NB4 (cell line): ENCODE results near the gene PCLO.

Source experiments
- DNase-seq: peaks from one replicate; pipeline ENCODE4 v3.0.0; 2010; ENCODE audit warnings: low read depth
- H3K4me3 ChIP-seq: one replicate; pipeline ENCODE4 v1.5.1; 2011; ENCODE audit warnings: mild to moderate bottlenecking, low read depth, low read length, moderate library complexity
- MAX ChIP-seq: IDR thresholded peaks from 2 replicates; pipeline ENCODE4 v1.6.1; 2011; ENCODE audit warnings: low read depth, low read length
- MYC ChIP-seq: IDR thresholded peaks from 2 replicates; pipeline ENCODE4 v1.6.1; 2011; ENCODE audit warnings: low read depth, low read length
- POLR2A ChIP-seq: IDR thresholded peaks from 2 replicates; pipeline ENCODE4 v1.6.1; 2011; ENCODE audit warnings: mild to moderate bottlenecking; ENCODE audit not compliant: insufficient read length; ENCODE audit errors: extremely low read depth
- TF ChIP-seq, protein P1 (sequence below): IDR thresholded peaks from one replicate; pipeline ENCODE4 v1.5.1; 2012; ENCODE audit warnings: low read depth, low read length

Gene PCLO

DNA sequence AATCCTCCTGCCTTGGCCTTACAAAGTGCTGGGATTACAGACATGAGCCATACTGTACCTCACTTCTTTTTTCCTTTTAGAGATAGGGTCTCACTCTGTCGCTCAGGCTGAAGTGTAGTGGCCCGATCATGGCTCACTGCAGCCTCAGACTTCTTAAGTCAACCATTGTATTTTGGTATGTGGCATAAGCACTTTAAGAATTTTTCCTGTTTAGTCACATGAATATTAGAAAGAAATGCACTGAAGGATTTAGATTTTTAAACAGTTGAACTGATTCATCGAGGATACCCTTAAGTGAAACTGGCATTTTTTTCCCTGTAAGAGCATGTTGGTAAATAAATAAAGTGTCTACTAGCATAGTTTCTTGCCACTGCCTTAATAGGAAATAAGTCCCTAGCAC, 399.8 kb downstream of the PCLO start:
- no peak overlapping the region for H3K4me3 ChIP-seq
- TF ChIP-seq, protein P1, sequence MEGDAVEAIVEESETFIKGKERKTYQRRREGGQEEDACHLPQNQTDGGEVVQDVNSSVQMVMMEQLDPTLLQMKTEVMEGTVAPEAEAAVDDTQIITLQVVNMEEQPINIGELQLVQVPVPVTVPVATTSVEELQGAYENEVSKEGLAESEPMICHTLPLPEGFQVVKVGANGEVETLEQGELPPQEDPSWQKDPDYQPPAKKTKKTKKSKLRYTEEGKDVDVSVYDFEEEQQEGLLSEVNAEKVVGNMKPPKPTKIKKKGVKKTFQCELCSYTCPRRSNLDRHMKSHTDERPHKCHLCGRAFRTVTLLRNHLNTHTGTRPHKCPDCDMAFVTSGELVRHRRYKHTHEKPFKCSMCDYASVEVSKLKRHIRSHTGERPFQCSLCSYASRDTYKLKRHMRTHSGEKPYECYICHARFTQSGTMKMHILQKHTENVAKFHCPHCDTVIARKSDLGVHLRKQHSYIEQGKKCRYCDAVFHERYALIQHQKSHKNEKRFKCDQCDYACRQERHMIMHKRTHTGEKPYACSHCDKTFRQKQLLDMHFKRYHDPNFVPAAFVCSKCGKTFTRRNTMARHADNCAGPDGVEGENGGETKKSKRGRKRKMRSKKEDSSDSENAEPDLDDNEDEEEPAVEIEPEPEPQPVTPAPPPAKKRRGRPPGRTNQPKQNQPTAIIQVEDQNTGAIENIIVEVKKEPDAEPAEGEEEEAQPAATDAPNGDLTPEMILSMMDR = no peak
- DNase-seq = no peak

DNA sequence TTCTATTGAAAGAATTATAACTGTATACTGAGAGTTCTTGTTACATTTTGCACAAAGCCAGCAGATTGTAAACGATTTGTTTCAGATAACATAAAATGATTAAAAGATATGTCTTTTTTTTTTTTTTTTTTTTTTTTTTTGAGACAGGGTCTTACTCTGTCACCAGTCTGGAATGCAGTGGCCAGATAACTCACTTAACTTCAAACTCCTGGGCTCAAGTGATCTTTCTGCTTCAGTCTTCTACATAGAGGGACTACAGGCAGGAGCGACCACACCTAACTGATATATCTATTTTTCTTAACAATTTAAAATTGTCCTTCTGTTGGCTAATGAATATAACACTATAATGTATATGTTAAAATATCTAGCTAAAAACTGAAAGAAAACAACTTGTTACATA, 401.9 kb downstream of the PCLO start:
- TF ChIP-seq MAX = no peak
- no peak for TF ChIP-seq POLR2A
- no peak for TF ChIP-seq MYC
- TF ChIP-seq, protein P1 = no peak
- no peak for DNase-seq
- H3K4me3 ChIP-seq = no peak overlapping the region

DNA sequence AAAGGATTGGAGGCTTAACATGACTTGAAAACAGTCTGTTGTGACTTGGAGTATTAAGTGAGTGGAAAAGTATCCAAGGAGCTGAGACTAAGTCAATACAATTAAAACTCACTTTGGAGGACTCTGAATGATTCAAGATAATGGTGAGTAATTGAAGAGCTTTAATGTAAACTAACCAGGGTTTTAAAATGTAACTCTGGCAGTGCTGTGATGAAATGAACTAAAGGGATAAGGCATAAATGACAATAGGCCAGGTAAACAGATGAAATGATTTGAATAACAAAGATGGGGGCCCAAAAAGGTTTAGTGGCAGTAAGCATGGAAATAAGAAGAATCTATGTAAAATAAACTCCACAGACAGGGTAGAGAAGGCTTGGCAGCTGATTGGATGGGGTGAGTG, 402.6 kb downstream of the PCLO start:
- DNase-seq = no peak
- TF ChIP-seq POLR2A (no peak), MYC (no peak), MAX (no peak)
- H3K4me3 ChIP-seq = no peak overlapping the region

GRCh38 chr7:82755705-82756551, 406.8 kb downstream of the PCLO start:
- TF ChIP-seq, protein P1 = no peak
- TF ChIP-seq MYC (no peak), POLR2A (no peak), MAX (no peak)
- no peak for DNase-seq

DNA sequence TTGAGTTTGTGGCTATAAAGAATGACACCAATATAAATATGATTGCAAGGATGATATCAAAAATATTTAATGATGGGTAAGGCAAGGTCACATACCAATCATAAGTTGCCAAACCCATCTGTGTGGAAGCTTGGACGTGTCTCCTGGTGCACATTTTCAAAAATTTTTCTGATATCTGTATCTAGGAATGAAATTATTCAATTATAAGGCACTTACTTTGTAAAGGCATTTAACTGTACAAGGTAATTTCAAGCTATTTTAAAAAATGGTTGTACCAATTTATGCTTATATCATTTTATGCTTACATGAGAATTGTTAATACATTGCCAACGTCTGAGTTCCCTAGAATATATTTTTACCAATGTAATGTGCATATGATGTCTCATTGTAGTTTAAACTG, 412.7 kb downstream of the PCLO start:
- H3K4me3 ChIP-seq = no peak overlapping the region
- DNase-seq = no peak
- TF ChIP-seq, protein P1 = no peak
- TF ChIP-seq POLR2A = no peak
- no peak for TF ChIP-seq MAX
- no peak for TF ChIP-seq MYC

More at GRCh38 chr7:82755705-82756551, 406.8 kb downstream of the PCLO start:
- no peak overlapping the region for H3K4me3 ChIP-seq

DNA sequence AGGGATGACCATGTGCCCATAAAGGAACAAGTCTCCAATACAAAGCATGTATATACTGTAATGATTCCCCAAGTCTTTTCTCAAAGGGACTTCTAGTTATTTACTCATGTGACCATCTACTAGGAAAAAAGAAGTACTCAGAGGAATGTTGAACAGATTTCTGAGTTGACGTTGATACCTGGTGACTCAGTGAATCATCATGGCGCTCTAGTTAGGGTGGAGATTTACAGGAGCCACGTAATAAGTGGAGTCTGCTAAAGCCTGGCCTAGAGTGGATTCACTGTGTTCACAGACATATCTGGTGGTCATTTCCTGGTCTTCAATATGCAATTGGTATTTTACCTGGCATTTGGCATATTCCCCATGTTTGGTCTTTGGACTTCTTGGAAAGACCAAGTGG, 416.9 kb downstream of the PCLO start:
- no peak overlapping the region for H3K4me3 ChIP-seq
- no peak for DNase-seq
- TF ChIP-seq MYC (no peak), MAX (no peak), POLR2A (no peak)
- TF ChIP-seq, protein P1 = no peak
